NOMO-1 (cell line): ENCODE results near the gene CA10.

Experiments used
- DNase-seq, 2 experiments: peaks; one replicate each; lab custom pipeline; 2025; ENCODE audit not compliant: unreplicated experiment in 2 of 2; lab: John Stamatoyannopoulos, UW

The CA10 gene

DNA sequence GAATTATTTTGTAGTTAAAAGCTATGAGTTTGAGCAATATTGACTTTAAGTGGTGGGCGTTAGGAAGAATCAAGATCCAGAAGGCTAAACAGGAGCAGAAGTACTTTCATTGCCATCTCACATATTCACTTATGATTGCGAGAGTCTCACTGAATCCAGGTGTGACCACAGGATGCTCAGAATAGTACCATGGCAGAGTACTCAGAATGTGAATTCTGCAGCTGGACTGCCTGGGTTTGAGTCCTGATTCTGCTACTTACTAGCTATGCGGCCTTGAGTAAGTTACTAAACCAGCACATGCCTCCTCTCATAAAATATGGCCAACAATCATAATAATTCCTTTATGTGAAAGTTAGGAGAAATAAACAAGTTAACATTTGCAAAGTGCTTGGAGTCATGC, 109.5 kb downstream of the CA10 start:
- DNase-seq = no peak

DNA sequence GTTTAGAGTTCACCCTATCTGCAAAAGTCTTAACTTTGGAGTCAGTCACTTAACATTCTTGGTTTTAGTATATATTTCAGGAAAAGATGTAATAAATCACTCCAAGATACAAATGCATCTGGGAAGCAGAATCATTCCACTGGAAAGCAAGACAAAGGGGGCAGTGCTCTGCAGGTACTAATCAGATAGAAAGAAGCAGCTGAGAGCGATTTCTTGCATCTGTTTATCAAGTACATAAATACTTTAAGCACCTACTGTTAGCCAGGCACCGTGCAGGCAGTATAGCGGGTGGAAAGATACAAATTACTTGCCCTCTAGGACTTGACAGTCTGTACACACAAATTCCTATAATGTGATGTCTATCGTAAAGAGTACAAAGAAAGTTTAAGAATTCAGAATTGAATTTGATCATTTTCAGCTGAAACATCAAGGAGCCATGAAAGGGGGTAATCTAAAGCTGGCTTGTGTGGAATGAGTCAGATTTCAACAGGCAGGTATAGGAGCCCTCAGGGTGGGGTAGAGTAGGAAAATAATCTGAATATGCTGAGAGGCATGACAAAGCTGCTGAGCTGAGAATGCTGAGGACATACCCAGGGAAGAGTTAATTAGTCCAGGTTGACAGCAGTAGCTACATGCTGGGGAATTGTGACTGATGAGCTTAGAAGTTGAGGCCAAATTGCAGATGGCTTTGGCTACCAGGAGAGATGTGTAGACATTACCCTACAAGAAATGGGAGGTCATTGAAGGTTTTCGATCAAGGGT, 110.2 kb downstream of the CA10 start:
- no peak for DNase-seq

DNA sequence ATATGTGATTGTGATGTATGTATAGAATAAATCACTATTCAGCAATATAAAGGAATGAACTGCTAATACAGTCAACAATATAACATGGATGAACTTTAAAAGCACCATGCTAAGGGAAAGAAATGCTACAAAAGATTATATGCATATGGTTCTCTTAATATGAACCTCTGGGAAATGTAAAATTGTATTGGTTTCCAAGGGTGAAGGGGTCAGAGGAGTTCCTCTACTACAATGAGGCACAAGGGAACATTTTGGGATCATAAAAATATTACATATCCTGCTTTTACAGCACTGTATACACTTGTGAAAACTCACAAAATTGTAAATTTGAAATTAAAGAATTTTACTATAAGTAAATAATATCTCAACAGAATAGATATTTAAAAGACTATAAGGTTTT, 111.4 kb downstream of the CA10 start:
- no peak for DNase-seq

DNA sequence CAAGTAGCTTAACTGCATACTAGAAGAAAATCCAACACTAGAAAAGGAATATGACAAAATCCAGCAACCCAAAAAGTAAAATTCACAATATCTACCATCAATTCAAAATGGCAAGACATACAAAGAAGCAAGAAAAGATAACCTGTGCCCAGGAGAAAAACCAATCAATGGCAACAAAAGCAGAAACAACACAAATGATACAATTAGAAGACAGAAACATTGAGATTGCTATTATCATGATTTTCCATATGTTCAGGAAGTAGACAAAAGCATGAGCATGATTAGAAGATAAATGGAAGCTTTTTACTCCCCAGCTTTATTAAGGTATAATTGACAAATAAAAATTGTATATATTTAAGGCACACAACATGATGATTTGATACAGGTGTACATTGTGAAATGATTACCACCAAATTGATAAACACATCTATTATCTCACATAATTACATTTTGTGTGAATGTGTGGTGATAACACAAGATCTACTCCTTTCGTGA, 117.3 kb downstream of the CA10 start:
- DNase-seq = no peak

DNA sequence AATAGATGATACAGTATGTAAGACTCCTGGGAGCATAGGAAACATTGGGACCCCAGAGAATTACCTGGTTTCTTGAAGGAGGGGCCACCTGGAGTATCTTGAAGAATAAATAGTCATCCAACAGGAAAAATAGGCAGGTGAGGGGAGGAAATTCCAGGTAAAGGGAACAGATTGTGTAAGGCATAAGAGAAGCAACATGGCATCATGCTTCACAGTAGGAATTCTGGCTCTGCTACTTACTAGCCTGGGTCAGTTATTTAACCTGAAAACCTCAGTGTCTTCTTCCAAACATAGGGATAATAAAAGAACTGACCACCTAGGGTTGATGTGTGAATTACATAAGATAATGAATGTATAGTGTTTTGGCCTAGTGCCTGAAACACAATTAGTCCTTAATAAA, 122.1 kb downstream of the CA10 start:
- no peak for DNase-seq

DNA sequence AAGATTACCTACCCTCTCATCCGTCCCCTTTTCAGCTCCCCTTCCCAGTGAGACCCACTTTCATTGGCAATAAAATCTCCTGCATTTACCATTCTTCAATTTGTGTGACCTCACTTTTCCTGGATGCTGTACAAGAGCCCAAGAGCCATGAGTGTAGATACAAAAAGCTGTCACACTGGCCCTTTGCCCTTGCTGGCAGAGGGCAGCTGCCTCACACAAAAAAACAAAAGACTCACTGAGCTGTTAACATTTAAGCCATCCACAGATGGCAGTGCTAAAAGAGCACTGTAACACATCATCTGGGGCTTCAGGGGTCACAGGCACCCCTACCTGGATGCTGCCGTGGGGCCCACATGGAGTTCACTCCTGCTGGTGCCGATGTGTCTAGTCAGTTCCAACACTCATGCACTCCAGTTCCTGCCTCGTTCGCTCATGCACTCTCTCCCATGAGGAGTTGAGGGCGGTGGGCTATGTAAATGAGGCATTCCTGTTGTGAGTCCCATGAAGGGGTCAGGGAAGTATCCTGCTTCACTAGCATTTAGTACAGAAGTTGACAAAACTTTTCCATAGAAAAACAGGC, 123.1 kb downstream of the CA10 start:
- no peak for DNase-seq

DNA sequence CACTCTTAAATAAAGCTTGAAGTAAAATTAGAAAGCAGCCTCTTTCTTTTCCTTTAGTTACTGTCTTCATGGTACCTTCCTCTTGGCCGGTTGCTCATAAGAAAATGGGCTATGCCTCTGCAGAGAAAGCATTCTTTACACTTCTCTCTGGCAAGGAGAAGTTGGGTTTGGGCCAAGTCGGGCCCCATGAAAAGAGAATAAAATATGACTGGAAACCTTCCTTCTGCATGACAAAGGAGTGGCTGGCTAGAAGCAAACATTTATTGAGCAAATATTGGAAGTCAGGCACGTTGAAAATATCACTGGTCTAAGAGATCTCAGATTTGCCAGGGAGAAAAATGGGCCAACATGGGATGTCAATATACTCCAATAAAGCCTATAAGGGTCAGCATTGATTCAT, 126.1 kb downstream of the CA10 start:
- no peak for DNase-seq

DNA sequence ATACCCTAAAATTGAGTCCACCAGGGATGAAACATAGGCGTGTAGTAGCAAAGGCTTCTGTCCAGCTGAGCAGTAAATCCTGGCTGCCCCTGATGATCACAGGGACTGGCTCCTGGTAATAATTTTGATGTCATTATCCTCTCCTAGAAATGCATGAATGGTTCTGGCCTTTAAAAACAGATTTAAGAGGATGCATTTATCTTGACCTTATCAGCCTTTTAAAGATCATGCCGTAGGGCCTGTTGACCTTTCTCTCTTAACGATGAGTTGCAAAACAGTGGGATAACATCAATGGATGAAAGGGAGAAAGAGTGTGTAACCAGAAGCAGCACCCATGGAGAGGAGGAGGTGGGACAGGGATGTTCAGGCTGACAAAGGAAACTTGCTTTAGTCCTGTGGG, 128.5 kb downstream of the CA10 start:
- DNase-seq = no peak

DNA sequence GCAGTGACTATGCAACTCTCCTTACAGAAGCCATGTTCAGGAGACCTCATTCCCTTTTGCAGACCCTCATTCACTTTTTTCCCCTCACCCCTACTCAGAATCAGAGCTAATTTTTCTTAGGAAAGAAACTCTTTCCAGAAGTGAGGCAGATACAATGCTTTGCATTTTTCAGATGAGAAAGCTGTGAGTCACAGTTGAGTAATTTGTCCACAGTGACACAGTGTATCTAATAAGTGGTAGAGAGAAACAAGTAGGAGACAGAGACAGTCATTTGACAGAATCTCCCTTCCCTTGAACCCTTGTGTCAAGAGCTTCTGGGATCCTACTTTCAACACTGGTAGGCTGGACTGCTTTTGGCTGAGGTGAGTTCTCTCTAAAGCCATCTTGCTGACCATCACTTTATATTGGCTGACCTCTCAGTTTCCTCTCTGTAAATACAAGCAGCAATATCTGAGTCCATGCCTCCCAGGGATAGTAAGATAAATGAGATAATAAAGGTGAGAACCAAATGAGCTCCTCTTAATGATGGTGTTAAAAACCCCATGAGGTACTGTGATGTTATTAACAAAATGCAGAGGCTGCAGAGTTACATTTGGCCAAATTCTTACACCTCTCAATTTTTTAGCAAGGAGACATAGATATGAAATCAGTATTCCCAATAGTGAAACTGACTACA, 130.8 kb downstream of the CA10 start:
- no peak for DNase-seq

DNA sequence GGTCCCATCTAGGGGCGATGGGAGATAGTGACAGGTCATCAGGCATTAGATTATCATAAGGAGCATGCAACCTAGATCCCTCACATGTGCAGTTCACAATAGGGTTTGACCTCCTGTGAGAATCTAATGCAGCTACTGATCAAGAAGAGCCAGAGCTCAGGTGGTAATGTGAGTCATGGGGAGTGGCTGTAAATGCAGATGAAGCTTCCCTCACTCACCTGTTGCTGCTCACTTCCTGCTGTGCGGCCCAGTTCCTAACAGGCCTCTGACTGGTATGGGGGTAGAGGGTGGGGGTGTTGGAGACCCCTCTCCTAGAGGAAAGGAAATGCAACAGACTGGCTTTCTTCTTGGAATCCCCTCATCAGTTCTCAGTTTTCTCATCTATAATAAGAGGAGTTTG, 131.4 kb downstream of the CA10 start:
- no peak for DNase-seq

DNA sequence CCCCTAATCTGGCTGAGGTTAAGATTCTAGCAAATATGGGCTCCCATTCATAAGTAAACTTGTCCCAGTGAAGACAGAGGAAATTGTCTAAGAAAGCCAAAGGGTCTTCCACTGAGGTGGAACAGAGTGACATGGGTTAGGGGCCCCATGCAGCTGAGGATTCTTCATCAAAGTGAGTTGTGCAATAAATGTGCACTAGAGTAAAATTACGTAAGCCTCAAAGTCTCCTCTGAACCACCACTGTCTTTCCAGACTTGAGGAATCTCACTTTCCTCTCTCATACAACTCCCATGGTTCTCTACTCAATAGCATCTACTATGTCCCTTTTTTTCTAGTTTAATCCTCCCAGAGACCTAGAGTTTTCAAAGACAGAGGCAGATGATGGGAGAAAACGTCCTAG, 132.4 kb downstream of the CA10 start:
- no peak for DNase-seq

DNA sequence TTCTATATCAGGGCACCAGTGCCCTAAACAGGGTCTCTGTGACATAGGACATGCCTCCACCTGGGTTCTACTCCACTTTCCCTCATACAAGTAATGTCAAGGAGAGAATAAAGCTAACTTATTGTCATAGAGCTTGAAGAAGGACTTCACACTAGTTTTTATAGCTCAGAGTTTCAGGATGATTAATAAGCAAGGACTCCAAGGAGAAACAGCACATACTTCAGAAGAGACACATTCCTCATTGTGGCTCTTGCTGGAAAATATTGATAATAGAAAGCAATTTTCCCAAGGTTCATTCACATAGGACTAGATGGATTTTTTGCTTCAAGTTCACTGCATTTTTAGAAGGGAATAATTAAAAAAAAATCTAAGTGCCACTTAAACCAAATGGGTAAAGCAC, 133.3 kb downstream of the CA10 start:
- DNase-seq = no peak

DNA sequence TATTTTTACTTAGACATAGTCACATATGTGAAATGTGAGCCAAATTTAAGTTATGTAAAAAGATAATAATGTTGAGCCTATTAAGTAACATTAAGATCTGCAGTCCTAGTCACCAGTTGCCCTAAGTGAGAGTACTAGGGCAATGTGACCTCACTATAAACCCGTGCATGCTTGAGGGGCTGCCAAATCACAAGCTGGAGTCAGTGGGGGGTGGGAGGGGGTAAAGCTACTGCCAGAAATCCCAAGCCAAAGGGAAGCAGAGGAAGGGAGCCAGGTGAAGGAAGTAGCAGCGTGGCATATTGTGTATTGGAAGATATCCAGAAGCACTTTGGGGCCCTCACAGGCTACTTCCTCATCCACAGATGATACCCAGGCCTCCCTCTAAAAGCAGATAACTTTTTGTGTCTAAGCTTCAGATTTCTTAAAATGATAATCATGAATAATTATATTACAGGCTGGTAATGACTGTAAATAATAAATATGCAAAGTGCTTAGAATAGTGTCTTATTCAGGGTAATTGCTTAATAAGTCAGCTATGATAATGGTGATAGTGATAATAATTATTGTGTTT, 134.1 kb downstream of the CA10 start:
- DNase-seq = no peak

DNA sequence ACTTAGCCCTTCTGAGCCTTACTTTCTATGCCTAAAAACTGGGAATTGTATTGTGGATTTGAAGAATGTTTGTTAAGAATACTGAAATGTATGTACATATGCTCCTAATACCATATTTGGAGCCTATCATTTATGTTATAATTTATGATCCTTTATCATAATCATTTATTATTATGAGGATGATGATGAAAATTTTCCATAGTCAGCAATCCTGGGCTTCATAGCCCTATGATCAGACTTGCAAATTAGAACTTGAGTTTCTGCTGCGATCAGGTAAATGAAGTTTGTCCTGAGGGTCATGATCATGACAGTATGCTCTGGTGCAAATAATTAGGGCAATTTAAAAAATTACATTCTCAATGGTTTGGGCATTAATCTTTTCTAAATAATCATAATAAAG, 147.4 kb downstream of the CA10 start:
- DNase-seq = no peak

DNA sequence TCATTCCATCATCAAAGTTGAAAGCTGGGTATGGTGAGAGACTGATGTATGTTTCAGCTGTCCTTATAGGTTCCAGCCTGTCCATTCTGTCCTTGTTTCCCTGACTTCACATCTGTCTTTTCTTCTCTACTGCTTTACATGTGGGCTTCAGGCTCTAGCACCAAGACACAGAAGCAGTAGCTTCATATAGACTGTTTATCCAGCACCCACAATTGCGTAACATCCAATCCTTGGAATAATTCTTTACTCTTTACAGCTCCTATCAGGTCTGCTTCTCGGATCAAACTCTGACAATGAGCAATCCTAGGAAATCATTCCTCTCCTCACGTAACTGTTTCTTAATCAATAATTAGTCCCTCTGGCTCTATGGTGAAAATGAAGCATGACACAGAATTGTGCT, 158.9 kb downstream of the CA10 start:
- no peak for DNase-seq

DNA sequence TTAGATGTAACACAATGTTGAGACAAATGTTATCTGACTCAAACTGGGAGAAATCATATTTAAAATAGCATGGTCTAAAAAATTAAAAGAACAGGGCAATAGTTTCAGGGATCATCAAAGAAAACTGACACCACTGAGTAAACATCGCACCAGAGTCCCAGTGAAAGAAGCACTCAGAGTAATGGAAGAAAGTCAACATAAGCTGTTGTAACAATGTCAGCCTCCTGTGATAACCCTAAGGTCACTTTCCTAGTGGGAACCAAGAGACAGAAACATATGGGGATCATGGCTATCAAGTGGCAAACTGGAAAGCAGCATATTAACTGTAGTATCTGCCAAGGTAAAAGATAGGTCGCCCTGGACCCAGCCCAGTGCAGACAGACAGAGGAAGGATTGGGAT, 160.8 kb downstream of the CA10 start:
- no peak for DNase-seq

DNA sequence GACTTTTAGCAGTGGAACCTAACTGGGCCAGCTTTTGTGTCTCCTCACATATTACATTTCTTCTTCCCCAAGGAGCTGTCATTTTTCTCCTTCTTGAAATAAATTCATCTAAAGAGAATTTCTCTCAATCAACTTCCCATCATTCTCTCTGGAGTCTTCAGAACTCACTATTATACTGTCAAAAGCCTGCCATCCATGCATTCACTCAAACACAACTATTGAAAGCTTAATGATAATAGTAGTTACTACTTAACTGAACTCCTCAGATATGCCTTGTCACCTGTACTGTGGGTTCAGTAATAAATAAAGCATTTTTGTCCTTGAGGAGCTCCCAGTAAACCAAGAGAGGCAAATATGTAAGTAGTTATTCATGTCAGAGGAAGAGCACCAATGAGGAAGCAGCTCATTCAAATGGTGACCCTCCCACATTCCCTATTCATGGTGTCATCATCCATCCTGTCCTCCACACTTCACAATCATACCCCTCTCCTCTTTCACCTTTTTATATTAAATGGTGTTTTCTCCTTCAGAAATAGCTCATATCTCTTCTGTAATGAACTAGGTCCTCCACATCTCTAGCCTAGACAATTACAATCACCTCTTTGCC, 162.6 kb downstream of the CA10 start:
- DNase-seq = no peak

DNA sequence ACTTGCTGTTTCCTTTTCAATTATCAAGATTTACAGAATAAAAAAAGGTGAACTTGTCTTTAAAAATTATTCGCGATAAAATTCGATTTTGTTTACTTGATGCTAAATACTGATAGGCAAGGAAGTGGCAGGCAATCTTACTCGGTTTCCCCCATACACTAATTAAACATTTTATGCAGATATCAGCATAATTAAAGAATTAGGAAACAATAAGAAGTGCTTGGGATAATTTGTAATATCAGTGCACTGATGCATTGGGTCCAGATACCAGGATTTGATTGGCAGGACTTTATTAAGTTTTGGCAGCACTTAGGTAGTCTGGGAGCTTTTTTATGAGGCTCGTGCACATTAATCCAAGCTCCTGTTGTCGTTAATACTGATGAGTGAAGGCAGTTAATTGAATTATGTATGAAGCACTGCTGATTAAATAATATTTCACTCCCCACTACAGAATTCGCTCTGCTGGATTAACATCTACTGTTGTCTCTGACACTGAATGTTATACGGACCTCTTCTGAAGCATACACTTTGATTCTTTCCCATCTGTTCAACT, 165.6 kb downstream of the CA10 start:
- DNase-seq = no peak

DNA sequence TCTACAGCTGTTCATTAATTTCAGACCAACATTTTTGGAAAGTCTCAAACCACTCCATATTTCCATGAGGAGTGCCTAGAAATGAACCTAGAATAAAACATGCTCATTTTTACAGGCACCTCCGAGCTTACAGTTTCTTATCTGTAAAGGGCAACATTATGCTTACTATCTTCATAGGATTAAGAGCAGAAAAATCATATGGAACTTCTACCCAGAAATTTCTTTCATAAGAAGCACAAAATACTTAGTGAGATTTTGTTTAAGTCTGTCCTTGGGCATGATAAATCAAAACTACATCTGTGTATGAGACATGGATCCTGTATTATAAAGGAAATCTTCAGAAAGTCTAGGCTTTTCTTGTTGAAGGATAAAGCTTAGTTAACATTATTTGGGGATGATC, 187.4 kb downstream of the CA10 start:
- DNase-seq = no peak

DNA sequence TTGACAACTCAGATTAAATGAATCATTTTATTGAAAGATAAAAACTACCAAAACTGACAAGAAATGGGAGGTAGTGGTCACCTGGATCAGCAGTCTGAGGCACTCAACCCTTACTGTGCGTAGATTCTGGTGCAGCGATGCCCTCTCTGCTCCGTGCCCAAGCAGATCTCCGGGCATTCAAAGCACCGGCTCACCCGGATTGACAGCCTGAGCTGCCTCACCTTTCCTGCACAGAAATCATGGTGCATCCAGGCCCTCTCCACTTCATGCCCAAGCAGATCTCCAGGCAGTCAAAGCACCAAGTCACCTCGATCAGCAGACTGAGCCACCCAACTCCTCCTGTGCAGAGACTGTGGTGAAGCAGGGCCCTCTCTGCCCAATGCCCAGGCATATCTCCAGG, 196.8 kb downstream of the CA10 start:
- DNase-seq = no peak

DNA sequence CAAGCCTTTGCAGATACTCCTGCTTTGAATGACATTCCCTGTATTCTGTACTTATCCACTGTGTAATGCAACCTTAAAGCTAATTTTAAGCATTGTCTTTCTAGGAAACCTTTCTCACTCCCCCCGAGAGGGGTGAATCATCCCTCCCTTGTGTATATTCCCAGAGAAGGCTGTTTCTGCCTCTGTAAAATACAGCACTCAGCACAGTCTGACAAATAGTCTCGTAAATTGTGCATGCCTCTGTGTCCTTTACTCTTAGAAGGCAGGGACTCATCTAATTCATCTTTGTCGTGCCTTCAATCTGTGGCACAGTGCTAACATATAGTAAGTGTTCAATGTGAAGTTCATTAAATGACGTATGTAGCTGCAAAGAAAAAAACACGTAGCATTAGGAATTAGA, 200.7 kb downstream of the CA10 start:
- no peak for DNase-seq
